C4-2B (cell line): ENCODE data around the gene KCNE5.
"Not testable (repeated sequence)": the region's sequence is repeated elsewhere in the genome, so short reads cannot be mapped to it uniquely, and the experiment has no call there.

Experiments used
- ZFX ChIP-seq: fragments of 450-650 bp; IDR thresholded peaks from 2 replicates; pipeline ENCODE4 v1.6.1; 2017
- TF ChIP-seq, protein P1 (sequence below): fragments of 450-650 bp; conservative IDR thresholded peaks from 2 replicates; pipeline ENCODE4 v1.5.1; 2017; ENCODE audit warnings: mild to moderate bottlenecking

GRCh38 chrX:109576083-109576482 is 48.9 kb downstream of the KCNE5 start:
- TF ChIP-seq, protein P1, sequence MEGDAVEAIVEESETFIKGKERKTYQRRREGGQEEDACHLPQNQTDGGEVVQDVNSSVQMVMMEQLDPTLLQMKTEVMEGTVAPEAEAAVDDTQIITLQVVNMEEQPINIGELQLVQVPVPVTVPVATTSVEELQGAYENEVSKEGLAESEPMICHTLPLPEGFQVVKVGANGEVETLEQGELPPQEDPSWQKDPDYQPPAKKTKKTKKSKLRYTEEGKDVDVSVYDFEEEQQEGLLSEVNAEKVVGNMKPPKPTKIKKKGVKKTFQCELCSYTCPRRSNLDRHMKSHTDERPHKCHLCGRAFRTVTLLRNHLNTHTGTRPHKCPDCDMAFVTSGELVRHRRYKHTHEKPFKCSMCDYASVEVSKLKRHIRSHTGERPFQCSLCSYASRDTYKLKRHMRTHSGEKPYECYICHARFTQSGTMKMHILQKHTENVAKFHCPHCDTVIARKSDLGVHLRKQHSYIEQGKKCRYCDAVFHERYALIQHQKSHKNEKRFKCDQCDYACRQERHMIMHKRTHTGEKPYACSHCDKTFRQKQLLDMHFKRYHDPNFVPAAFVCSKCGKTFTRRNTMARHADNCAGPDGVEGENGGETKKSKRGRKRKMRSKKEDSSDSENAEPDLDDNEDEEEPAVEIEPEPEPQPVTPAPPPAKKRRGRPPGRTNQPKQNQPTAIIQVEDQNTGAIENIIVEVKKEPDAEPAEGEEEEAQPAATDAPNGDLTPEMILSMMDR = not testable (repeated sequence)
- TF ChIP-seq ZFX = not testable (repeated sequence)
